Right lobe of liver (tissue), 4 donors: ENCODE measurements around the gene RAB32.

Experiments
- CTCF ChIP-seq, 4 donors: fragments of 200-600 bp in 3 of 4; fragments of 450-650 bp in 1 of 4; IDR thresholded peaks; one replicate each; pipeline versions ENCODE4 v1.5.1 to v1.8.0; 2016 to 2022; ENCODE audit warnings: antibody characterized with exemption in 4 of 4, mild to moderate bottlenecking in 2 of 4
- POLR2A ChIP-seq: fragments of 450-650 bp; IDR thresholded peaks from one replicate; pipeline ENCODE4 v1.6.1; 2017; ENCODE audit warnings: antibody characterized with exemption, mild to moderate bottlenecking
- donor health status: DM: no; HTN: no; CAD: no.
- donor health status: DM: no; HTN: no; CAD: no.
- donor health status: DM: no; HTN: yes; CAD: no.

DNA sequence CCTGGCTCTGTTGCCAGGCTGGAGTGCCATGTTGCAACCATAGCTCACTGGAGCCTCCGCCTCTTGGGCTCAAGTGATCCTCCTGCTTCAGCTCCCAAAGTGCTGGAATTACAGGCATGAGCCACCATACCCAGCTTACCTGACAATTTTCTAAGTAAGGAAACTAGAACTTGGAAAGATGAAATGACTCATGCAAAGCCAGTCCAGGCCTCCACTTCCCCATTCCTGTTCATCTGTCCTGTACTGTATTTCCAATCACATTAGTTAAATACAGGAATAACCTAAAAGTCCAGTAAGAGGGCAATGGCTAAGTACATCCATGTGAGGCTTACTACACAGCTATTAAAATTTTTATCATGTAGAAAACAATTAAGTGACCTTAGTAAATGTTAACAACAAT is 46.9 kb downstream of the RAB32 start:
- TF ChIP-seq POLR2A (no peak), CTCF (IDR thresholded peaks at IDR 0.05) (no peak)
